PFSK-1 (cell line): ENCODE data around the gene RABGAP1.

Source experiments
- FOXP2 ChIP-seq: optimal IDR thresholded peaks from 2 replicates; pipeline ENCODE3; 2011; ENCODE audit warnings: borderline replicate concordance, control low read depth, inconsistent platforms; ENCODE audit not compliant: insufficient read depth; ENCODE audit errors: extremely low read length, extremely low read depth
- POLR2AphosphoS5 ChIP-seq: IDR thresholded peaks from 2 replicates; pipeline ENCODE4 v1.6.1; 2012; ENCODE audit warnings: low read depth, mild to moderate bottlenecking, control low read depth, low read length, moderate library complexity
- REST ChIP-seq, 2 experiments: IDR thresholded peaks; 2 replicates each; pipeline versions ENCODE4 v1.6.1 to v1.8.0; 2011 to 2012; ENCODE audit warnings: low read depth in 2 of 2, low read length in 2 of 2, control low read depth in 1 of 2, inconsistent platforms in 1 of 2, mild to moderate bottlenecking in 1 of 2, moderate library complexity in 1 of 2; ENCODE audit not compliant: insufficient read depth in 1 of 2
- SIN3A ChIP-seq: IDR thresholded peaks from 2 replicates; pipeline ENCODE4 v1.6.1; 2012; ENCODE audit warnings: mild to moderate bottlenecking, low read length, moderate library complexity, borderline replicate concordance; ENCODE audit not compliant: insufficient read depth
- TAF1 ChIP-seq: IDR thresholded peaks from 2 replicates; pipeline ENCODE4 v1.6.1; 2012; ENCODE audit warnings: low read length, control low read depth, borderline replicate concordance; ENCODE audit not compliant: insufficient read depth

Gene RABGAP1

GRCh38 chr9:123099042-123099441 lies 158.2 kb downstream of the RABGAP1 start:
- TF ChIP-seq SIN3A (no peak), TAF1 (no peak), REST (IDR thresholded peaks at IDR 0.05; ENCODE audit: insufficient read depth in 1 of 2, low read depth in 2 of 2, low read length in 2 of 2) (no peak), POLR2AphosphoS5 (no peak), FOXP2 (no peak)

GRCh38 chr9:123099548-123099947 lies 158.7 kb downstream of the RABGAP1 start:
- TF ChIP-seq POLR2AphosphoS5 (no peak), FOXP2 (no peak), SIN3A (no peak), TAF1 (no peak), REST (IDR thresholded peaks at IDR 0.05; ENCODE audit: insufficient read depth in 1 of 2, low read depth in 2 of 2, low read length in 2 of 2) (no peak)

GRCh38 chr9:123102375-123103113 lies 161.7 kb downstream of the RABGAP1 start:
- TF ChIP-seq REST (IDR thresholded peaks at IDR 0.05; ENCODE audit: insufficient read depth in 1 of 2, low read depth in 2 of 2, low read length in 2 of 2) (no peak), FOXP2 (no peak), SIN3A (no peak), TAF1 (no peak), POLR2AphosphoS5 (no peak)

- TF ChIP-seq POLR2AphosphoS5 (no peak), FOXP2 (no peak), REST (IDR thresholded peaks at IDR 0.05; ENCODE audit: insufficient read depth in 1 of 2, low read depth in 2 of 2, low read length in 2 of 2) (no peak), SIN3A (no peak), TAF1 (no peak)
Measured at GRCh38 chr9:123104807-123105206, 164.0 kb downstream of the RABGAP1 start.

GRCh38 chr9:123105490-123105889 lies 164.7 kb downstream of the RABGAP1 start:
- TF ChIP-seq SIN3A (no peak), TAF1 (no peak), REST (IDR thresholded peaks at IDR 0.05; ENCODE audit: insufficient read depth in 1 of 2, low read depth in 2 of 2, low read length in 2 of 2) (no peak), POLR2AphosphoS5 (no peak), FOXP2 (no peak)
